GM04504 (cell line): ENCODE data around the gene CCNY.
A peak's percentile ranks its signal among the peaks of the same experiment; 100 is the strongest.

Experiments used
- DNase-seq: peaks from one replicate; pipeline ENCODE4 v3.0.0-alpha.2; 2012; ENCODE audit warnings: low read depth

Gene CCNY

DNA sequence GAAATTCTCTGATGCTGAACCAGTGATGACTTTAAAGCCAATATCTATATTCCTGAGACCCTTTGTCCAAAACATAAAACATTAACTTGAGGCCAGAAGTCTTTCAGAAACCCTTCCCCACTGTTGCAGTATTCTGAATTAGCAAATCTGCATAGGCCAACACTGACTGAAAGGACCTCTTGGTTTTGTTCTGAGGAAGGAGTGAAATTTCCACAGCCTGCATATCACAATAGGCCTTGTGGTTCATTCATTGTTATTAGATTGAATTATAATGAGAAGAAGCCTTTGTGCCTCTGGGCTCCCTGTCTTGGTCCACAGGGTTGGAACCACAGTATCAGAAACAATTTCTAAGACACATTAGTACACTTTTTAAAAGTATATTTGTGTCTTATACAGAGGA, 90.3 kb downstream of the CCNY start:
- DNase-seq: no peak

DNA sequence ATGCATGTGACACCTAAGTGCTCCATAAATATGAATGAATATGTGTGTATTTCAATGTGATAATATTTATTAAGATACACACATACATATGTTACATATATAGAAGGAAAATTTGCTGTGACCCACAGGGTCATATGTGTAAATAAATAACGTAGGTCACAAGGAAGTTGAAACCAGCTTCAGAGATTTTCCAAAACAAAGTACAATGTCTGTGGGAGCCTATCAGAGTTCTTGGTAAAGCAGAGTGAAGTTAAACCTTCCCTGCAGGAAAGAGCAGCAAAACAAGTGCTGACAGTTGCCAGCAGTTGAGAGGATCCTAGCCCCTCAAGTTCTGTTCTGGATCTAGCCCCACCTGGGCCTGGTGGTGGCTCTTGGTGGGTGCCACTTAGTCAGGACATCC, 91.2 kb downstream of the CCNY start:
- DNase-seq: no peak

DNA sequence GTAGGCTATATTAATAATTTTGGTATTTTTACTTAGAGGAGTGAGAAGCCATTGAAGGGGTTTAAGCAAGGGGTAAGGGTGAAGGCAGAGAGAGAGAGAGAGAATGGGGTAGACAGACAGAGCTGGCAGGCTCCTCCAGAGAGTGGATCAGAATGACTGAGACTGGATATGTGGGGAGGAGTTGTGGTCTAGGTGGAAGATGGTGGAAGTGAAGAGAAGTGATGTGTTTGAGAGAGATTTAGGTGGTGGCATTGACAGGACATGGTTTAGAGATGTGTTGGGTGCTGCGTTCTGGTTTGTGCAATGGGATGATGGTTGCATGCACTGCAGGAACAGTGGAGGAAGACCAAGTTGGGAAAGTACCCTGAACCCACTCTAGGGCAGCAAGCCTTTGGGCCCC, 92.2 kb downstream of the CCNY start:
- DNase-seq: no peak

DNA sequence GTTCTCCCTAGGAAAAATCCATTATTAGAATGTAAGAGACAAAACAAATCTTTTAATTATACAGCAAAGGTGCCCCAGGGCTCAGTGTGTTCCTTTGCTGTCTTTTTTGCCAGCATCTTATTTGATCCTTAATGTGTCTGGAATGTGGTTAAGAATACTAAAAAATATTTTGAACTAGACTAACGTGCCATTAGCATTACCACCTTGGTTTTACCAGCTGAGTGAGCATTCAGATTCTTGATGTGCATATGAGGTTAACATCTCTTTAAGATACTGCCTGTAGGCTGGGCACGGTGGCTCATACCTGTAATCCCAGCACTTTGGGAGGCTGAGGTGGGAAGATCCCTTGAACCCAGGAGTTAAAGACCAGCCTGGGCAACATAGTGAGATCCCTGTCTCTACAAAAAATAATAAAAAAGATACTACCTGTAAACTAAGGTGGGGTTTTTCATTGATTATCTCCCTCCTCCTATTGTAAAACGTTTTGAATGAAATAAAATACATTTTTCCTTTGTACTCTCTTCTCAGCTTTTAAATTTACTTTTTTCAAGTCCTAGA, 96.6 kb downstream of the CCNY start:
- DNase-seq: no peak

DNA sequence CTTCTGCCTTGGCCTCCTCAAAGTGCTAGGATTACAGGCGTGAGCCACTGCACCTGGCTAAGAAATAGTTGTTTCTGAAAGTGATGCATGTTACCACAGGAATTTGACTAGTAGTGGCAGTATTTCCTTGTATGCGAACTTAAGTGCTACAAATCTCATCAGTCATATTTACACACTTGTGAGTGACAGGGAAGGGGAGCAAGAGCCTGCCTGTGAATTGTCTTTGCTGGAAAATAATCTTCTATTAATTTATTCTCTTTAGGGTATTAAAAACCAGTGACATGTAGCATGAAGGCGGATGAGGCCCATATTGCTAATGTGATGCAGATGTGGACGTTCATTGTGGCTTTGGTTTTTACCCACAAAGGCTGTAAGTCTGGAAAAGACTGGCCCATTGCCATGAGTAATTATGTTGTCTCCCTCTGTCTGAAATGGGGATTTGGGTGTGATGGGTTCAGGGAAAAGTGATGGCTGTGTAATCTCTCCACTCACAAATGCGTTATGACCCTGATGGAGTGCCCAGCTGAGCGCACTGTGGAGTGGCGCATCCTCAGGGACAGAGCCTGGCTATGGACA, 97.6 kb downstream of the CCNY start:
- DNase-seq: peak; percentile 73

DNA sequence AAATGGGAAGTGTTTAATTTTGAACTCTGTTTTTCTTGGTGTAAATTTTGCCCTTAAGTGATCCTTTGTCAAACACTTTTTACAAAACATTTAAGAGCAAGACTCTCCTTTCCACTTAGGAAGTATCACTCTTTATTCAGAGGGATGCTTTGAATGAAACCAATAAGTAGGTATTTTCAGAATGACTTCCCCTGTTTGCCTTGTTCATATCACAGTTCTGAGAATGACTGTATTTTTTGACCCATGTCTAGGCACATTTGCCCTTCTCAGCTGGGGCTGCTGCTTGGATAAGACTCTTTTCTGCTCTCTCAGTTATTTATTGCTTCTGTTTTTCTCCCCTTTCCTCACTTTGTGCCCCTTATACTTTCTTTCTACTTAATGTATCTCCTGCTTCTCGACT, 98.2 kb downstream of the CCNY start:
- DNase-seq: no peak

DNA sequence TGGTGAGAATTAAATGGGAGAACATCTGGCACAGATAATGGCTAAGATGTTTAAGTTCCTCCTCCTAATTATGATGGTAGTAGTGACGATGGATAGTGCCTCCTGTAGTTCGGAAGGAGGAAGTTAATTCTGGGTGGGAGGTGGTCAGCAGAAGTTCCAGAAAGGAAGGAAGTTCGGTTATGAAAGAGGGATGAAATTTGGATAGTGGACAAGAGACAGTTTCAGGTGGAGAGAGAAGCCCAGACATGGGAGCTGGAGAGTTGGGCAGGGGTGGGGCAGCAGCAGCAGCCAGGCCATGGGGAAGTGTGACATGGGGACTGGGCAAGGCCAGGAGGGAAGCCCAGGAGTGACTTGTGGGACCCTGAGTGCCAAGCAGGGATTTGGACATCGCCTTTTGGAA, 99.5 kb downstream of the CCNY start:
- no peak for DNase-seq

DNA sequence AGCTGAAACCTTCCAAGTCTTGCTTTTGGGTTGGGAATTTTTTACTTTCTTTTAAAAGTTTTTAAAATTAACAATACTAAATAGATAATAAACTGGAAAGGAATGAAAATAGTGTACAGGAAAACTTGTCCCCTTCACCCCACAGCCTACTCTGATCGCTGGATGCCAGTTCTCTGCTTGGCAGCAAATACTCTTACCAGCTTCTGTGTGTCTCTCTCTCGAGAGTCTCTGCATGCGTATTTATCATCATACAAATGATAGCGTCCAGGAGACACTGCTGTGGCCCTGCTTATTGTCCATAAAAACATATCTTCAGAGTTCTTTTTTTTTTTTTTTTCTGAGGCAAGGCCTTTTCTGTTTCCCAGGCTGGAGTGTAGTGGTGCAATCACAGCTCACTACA, 101.5 kb downstream of the CCNY start:
- no peak for DNase-seq

DNA sequence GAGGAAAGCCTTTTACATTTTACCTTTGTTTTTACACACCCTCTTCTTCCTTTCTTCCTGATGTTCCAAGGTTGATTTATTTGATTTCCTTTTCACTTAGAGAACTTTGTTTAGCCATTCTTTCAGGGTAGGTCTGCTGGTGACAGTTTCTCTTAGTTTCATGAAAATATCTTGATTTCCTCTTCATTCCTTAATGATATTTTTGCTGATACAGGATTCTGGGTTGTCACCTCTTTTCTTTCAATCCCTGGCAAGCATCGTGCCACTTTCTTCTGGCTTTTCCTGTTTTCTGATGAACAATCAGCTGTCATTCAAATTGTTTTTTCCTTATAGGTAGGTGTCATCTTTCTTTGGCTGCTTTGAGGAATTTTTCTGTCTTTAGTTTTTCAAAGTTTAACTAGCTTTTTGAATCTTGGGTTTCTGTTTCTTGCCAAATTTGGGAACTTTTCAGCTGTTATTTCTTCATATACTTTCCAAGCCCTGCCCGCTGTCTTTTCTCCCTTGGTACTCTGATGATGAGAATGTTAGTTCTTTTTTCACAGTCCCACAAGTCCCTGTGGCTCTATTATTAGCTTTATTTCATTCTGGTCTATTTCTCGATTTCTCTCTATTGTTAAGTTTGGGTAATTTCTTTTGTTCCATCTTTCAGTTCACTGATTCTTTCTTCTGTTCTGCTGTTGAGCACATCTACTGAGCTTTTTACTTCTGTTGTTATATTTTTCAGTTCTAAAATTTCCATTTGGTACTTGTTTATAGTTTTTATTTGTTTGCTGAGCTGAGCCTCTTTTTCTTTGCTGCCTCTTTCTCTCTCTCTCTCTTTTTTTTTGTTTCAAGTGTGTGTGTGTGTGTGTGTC, 102.6 kb downstream of the CCNY start:
- no peak for DNase-seq

DNA sequence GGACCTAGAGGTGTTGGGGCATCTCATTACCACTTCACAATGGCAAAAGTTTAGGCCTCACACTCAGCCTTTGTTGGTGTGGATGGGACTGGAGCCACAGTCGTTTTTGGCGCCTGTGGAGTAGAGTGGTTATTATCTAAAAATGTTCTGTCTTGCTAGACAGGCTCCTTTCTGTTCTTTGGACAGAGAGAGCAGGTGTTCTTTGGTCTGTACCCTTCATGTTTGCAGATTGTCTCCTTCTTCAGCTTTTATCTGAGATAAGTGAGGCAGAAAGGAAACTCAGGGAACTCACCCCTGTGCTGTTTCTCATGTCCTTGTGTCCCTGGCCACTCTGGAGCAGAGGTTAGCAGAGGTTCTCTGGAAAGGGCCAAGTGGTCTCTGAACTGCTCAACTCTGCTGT, 103.7 kb downstream of the CCNY start:
- DNase-seq: no peak

DNA sequence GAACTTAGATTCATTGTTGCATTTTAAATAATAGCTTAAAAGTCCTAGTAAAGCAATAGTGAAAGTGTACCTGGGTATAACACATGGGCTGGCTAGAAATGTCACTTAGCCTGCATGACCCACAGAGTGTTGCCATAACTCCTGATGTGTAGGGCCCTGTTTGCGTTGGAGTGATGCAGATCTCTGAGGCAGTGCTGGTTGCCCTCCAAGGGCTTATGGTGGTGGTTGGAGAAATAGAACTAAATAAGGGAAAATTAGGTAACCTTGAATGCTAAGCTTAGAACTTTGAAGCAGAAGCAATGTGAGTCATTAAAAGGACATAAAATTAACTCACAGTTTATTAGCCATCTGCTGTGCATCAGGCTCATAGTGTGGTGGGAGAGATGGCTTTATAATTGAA, 105.7 kb downstream of the CCNY start:
- peak; percentile 52 for DNase-seq

DNA sequence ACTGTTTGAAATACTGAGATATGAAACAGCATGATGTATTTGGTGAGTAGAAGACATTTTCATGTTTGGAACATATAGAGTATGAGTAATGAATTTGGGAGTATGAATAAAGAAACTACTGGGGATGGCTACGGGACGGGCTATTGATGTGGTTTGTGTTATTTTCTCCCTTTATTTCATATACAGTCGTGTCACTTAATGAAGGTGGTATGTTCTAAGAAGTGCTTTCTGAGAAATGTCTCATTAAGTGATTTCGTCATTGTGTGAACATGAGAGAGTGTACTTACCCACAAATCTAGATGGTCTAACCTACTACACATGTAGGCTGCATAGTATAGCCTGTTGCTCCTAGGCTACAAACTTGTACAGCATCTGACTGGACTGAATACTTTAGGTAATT, 106.3 kb downstream of the CCNY start:
- no peak for DNase-seq

DNA sequence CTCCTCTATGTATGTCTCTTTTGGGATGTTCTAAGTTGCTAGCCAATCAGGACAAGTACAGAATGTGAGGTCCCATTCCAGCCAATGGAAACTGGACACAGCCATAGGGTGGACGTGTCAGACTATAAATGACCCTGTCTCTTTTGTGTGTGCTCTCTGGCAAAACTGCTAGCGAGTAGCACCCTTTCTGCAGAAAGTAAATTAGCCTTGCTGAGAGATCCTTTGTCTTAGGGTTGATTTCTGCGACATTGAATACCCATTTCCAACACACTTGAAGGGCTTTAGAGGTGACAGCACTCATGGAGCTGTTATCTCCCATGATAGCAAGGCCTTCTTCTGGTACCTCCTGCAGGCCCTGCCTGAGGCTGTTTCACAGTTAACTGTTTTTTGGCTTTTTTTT, 107.5 kb downstream of the CCNY start:
- no peak for DNase-seq

DNA sequence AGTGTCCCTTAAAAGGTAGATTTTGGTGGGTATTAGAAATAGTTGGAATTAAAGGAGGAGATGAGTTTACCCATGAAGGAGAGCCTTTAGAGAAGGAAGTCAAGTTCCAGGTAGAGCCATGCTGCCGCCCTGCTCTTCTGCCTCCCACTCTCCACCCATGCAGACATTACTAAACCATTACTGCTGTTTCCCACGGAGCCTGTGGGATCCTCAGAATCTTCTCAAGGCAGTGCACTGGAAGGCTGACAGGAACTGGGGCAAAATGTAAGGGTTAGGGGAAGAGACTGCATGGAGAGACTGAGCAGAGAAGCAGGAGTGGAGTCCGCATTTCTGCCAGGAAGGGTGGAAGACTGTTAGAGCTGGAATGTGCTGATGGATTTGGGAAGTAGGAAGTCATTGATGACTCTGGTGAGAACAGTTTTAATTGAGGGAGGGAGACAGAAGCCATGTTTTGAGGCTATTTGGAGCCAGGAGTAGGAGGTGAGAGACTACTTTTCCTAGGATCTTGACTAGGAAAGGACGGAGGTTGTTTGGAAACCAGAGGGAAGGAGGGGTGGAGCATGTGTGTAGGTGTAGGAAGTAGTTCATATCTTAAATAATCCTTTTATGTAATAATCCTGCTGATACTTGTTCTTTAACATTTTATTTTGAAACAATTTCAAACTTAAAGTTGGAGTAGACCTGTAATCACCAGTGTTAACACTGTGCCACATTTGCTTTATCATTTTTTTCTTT, 109.0 kb downstream of the CCNY start:
- DNase-seq: no peak

DNA sequence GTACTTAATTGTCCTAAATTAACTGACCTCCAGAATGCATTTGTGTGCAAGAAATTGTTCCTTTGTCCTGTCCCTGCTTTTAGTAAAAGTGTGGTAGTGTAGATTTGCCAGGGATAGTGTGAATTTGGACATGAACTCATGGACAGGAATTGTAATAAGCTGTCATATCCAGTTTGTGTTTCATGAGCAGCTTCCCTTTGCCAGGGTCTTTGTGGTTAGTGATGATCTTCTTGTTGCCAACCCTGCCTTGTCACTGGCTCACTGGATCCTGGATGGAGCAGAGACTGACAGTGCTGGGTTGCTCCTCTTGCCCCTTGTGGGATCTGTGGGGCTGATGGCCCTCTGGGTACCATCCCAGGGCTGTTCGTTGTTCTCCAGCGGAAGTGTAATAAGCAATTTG, 110.1 kb downstream of the CCNY start:
- DNase-seq: no peak

DNA sequence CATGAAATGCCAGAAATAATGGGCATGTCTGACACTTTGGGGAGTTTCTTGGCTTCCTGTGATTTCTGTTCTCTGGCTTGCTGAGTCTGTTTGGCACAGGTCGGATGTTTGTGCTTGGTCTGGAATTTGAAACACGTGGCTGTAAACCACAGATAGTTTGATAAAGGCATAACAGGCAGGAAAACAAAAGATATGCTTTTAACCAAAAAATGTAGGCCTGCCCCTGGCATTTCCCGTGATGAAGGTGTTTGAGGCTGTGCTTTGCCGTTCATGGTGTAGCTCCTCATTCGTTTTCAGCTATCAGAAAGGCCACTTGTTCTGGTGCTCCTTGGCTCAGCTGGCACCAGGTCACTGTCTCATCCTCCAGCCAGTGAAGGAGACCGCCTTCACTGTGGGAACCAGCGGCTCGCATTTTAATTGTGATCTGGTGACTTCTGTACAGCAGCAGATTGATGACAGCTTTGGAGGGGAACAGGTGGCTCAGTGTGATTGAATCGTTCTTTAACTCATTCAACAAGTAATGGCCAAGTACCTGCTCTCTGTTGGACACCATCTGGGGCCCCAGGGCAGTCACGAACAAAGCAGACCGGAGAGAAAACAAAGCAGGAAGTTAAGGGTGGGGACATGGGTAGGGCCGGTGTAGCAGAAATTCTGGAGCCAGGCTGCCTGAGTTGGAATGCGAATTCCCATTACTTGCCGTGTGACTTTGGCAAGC, 111.5 kb downstream of the CCNY start:
- peak; percentile 17 for DNase-seq

DNA sequence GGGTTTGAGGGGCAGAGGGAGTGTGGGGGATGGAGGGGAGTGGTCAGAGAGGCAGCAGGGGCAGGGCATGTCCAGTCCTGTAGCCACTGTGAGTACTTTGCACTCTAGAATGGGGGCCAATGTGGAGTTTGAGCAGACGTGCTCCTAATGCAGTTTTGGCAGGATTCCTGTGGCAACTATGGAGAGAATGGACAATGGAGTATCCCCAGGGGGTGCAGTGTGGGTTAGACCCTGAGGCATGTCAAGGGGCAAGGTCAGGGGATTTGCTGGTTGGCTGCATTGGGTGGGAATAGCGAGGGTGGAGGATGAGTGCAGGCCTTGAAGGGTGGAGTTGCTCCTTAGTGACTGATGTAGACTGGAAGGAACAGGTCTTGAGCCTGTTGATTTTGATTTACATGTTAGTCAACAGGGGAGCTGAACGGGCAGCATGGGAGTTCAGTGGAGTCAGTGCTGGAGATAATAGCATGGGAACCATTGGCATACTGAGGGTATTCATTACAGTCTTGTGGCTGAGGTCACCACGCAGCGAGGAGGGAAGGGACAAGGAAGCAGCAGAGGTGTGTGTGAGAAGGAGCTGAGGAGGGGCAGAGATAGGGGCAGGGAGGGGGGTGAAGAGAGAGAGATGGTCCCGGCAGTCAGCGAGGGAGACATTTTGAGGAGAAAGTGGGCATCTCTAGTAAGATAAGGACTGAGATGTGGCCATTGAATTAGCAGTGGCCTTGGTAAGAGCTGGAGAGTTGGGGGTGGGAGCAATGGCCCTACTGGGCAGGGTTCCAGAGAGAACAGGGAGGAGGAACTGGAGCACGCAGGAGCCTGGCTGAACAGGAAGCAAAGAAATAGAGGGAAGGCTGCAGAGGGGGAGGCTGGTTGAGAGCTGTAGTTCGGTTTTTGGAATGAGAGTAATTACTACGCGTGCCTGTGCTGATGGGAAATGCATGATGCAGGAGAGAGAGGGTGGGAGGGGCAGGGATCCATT, 112.7 kb downstream of the CCNY start:
- DNase-seq: no peak

DNA sequence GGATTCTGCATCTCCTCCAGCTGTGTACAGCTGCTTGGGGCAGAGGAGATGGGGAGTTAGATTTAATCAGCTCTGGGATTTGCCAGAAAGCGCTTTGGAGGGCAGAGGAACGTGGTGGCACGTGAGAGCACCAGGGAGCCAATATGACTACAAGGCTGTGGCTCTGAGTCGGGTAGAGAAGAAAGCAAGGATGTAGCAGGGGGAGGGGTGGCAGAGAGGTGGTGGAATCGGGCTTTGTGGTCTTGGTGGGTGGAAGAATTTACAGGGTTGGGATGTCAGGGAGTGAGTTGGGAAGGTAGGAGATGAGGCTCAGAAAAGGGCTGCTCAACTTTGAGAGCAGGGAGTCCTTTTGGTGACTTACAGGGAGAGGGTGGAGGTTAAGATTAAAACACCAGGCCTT, 113.6 kb downstream of the CCNY start:
- no peak for DNase-seq

DNA sequence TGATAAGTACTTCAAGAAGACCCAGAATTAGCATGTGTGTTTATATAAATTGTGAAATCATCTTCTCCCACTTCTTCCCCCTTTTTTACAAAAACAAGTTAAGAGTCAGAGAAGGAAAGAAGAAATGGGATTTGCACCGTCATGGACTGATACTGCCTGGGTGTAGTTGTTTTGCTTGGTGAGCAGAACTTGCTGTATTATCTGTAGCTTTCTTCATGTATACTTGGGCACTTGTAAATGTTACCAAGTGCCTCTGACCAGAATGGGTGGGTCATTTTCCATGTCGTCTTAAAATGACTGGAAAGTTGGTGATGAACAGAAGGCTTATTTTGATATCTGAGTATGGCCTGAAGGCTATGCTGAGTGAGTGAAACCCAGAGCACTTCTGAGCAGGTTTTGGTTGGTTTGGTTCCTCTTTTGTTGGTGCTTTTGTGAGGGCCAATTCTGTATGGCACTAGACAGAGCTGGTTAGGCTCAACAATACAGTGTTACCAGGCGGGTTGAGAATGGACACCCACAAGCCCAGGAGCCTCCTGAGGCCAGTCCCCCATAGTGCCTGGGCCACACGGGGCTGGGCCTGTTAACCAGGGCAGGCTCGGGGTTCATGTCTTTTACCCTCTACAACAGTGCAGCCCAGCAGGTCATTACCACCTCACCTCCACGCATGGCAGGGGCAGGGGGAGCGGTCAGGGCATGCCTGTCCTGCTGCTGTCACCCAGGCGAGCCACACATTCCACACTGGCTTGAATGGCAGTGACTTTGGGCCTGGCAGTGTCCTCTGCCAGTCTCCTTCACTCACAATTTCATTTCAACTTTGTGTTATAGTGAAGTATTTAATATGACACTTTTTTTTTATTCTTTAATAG, 115.1 kb downstream of the CCNY start:
- DNase-seq: no peak

DNA sequence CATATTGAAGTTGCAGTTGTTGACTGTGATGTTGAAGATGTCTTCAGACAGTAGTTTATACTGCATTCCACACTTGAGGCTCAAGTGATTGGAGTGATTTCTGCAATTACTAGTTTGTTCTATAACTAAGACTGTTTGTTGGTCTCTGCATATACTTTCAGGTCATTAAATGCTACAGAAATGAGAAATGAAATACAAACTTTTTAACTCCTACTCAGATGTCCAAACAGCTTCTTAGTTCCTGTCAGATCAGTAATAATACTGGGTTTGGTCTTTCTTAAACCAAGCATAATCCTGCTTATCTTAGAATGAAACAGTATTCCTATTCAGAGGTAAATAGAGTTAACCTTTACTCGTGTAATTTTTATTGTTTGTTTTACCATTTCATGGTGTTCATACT, 115.9 kb downstream of the CCNY start:
- no peak for DNase-seq
